SK-N-SH treated with all-trans-retinoic acid at 6 μM for 48 hours (cell line): ENCODE results near the gene BCL2A1.

Experiments
- ATAC-seq: fragments of 200-7000 bp; cut with Tn5 transposase; 3 replicates; pipeline ENCODE4 v1.9.1; 2020; ENCODE audit warnings: mild to moderate bottlenecking, moderate library complexity
- ARNTL ChIP-seq: fragments of 450-650 bp; formaldehyde crosslinking; IDR thresholded peaks from 2 replicates; pipeline ENCODE4 v1.5.0; 2020; ENCODE audit warnings: low read depth, mild to moderate bottlenecking, moderate library complexity, borderline replicate concordance
- CSDC2 ChIP-seq: fragments of 250-450 bp; sonication (Bioruptor Pico); IDR thresholded peaks from 2 replicates; pipeline ENCODE4 v1.5.0; 2020; ENCODE audit warnings: mild to moderate bottlenecking, moderate library complexity
- CSRNP3 ChIP-seq: fragments of 250-450 bp; sonication (Bioruptor Pico); IDR thresholded peaks from 2 replicates; pipeline ENCODE4 v1.5.1; 2021; ENCODE audit warnings: mild to moderate bottlenecking, moderate library complexity
- GLIS3 ChIP-seq: fragments of 250-450 bp; sonication (Bioruptor Pico); IDR thresholded peaks from 2 replicates; pipeline ENCODE4 v1.5.0; 2020; ENCODE audit warnings: mild to moderate bottlenecking, moderate library complexity
- OSR1 ChIP-seq: fragments of 250-450 bp; sonication (Bioruptor Pico); IDR thresholded peaks from 2 replicates; pipeline ENCODE4 v1.8.0; 2022; ENCODE audit warnings: moderate library complexity, mild to moderate bottlenecking, inconsistent platforms
- PATZ1 ChIP-seq: fragments of 250-450 bp; sonication (Bioruptor Pico); IDR thresholded peaks from 2 replicates; pipeline ENCODE4 v1.8.0; 2020; ENCODE audit warnings: mild to moderate bottlenecking, moderate library complexity, borderline replicate concordance
- POU6F1 ChIP-seq: fragments of 250-450 bp; sonication (Bioruptor Pico); IDR thresholded peaks from 2 replicates; pipeline ENCODE4 v1.8.0; 2021; ENCODE audit warnings: low read depth, mild to moderate bottlenecking, moderate library complexity, borderline replicate concordance
- PPARA ChIP-seq: fragments of 250-450 bp; sonication (Bioruptor Pico); IDR thresholded peaks from 2 replicates; pipeline ENCODE4 v1.5.0; 2020; ENCODE audit warnings: mild to moderate bottlenecking, borderline replicate concordance
- SNAI2 ChIP-seq: fragments of 250-450 bp; sonication (Bioruptor Pico); IDR thresholded peaks from 2 replicates; pipeline ENCODE4 v1.5.0; 2020; ENCODE audit warnings: mild to moderate bottlenecking, moderate library complexity
- TCF4 ChIP-seq: fragments of 250-450 bp; sonication (Bioruptor Pico); IDR thresholded peaks from 2 replicates; pipeline ENCODE4 v1.8.0; 2021; ENCODE audit warnings: mild to moderate bottlenecking, moderate library complexity, borderline replicate concordance
- TOX ChIP-seq: fragments of 250-450 bp; sonication (Bioruptor Pico); IDR thresholded peaks from 2 replicates; pipeline ENCODE4 v1.8.0; 2021; ENCODE audit warnings: mild to moderate bottlenecking, moderate library complexity, borderline replicate concordance
- TSHZ2 ChIP-seq: fragments of 250-450 bp; sonication (Bioruptor Pico); IDR thresholded peaks from 2 replicates; pipeline ENCODE4 v1.5.0; 2020; ENCODE audit warnings: mild to moderate bottlenecking, moderate library complexity
- ZC3H10 ChIP-seq: fragments of 250-450 bp; sonication (Bioruptor Pico); IDR thresholded peaks from 2 replicates; pipeline ENCODE4 v1.5.1; 2021; ENCODE audit warnings: mild to moderate bottlenecking, moderate library complexity
- ZFP30 ChIP-seq: fragments of 450-650 bp; formaldehyde crosslinking; IDR thresholded peaks from 2 replicates; pipeline ENCODE4 v1.5.0; 2022; ENCODE audit warnings: mild to moderate bottlenecking, moderate library complexity
- ZNF565 ChIP-seq: fragments of 450-650 bp; formaldehyde crosslinking; conservative IDR thresholded peaks from 2 replicates; pipeline ENCODE4 v1.5.0; 2020; ENCODE audit warnings: low read depth, mild to moderate bottlenecking, moderate library complexity
- ZNF70 ChIP-seq: fragments of 450-650 bp; formaldehyde crosslinking; IDR thresholded peaks from 2 replicates; pipeline ENCODE4 v1.5.0; 2020; ENCODE audit warnings: mild to moderate bottlenecking, moderate library complexity
- ZNF8 ChIP-seq: fragments of 450-650 bp; formaldehyde crosslinking; IDR thresholded peaks from 2 replicates; pipeline ENCODE4 v1.5.0; 2020; ENCODE audit warnings: mild to moderate bottlenecking, moderate library complexity

Gene BCL2A1

GRCh38 chr15:79962178-79962577 lies 8.8 kb downstream of the BCL2A1 start (continued):
- TF ChIP-seq TSHZ2 (no peak), ZNF565 (CRISPR knock-in tag) (no peak), PPARA (no peak), ZFP30 (CRISPR knock-in tag) (no peak)

- no peak for ATAC-seq
- TF ChIP-seq POU6F1 (CRISPR knock-in tag) (no peak), GLIS3 (CRISPR knock-in tag) (no peak), ARNTL (CRISPR knock-in tag) (no peak), ZNF8 (CRISPR knock-in tag) (no peak), CSRNP3 (no peak), OSR1 (CRISPR knock-in tag) (no peak), SNAI2 (CRISPR knock-in tag) (no peak), ZFP30 (CRISPR knock-in tag) (no peak), TOX (CRISPR knock-in tag) (no peak), CSDC2 (no peak), ZNF70 (CRISPR knock-in tag) (no peak)
These were observed 10.3 kb downstream of the BCL2A1 start for GRCh38 chr15:79960502-79961212.

- ATAC-seq: no peak
- no peak for TF ChIP-seq TCF4
- TF ChIP-seq CSDC2: no peak
- no peak for TF ChIP-seq POU6F1 (CRISPR knock-in tag)
- no peak for TF ChIP-seq ZC3H10 (CRISPR knock-in tag)
- TF ChIP-seq, all 23 proteins: peak for 0
These were observed 13.3 kb downstream of the BCL2A1 start for GRCh38 chr15:79957741-79958140.

GRCh38 chr15:79956354-79956939 lies 14.5 kb downstream of the BCL2A1 start:
- TF ChIP-seq ARNTL (CRISPR knock-in tag): no peak
- TF ChIP-seq SNAI2 (CRISPR knock-in tag): no peak
- no peak for TF ChIP-seq PATZ1 (CRISPR knock-in tag)
- ATAC-seq: no peak
